HEK293 (cell line): Measurements from ENCODE around the gene TMEM127.
A peak's percentile ranks its signal among the peaks of the same experiment; 100 is the strongest.

Experiments used
- CTCF ChIA-PET: fragments of 350-600 bp; formaldehyde crosslinking; extraction: SDS; loops from one replicate; lab custom pipeline; 2021; ENCODE audit warnings: antibody characterized with exemption; lab: Yijun Ruan, JAX
- POLR2A ChIA-PET: fragments of 300-600 bp; formaldehyde crosslinking; extraction: SDS; loops from one replicate; lab custom pipeline; 2020; ENCODE audit warnings: antibody characterized with exemption, inconsistent platforms; lab: Yijun Ruan, JAX
- H3K27ac ChIP-seq: fragments of 200-500 bp; sonication (Bioruptor generic); 2 replicates; pipeline ENCODE4 v1.5.1; 2014; ENCODE audit warnings: low read depth, low read length, control low read depth, inconsistent platforms; ENCODE audit errors: extremely low read depth
- H3K36me3 ChIP-seq, 2 experiments: fragments of 200-500 bp in 1 of 2; sonication (Bioruptor generic) in 1 of 2; 1 replicate in 1 of 2; 2 replicates in 1 of 2; pipeline ENCODE4 v1.5.1; 2014 to 2017; ENCODE audit warnings: inconsistent platforms in 2 of 2, low read length in 2 of 2; ENCODE audit not compliant: control insufficient read depth in 2 of 2, insufficient read depth in 1 of 2
- H3K4me1 ChIP-seq: fragments of 200-500 bp; sonication (Bioruptor generic); 2 replicates; pipeline ENCODE4 v1.5.1; 2014; ENCODE audit warnings: mild to moderate bottlenecking, low read length, inconsistent platforms; ENCODE audit not compliant: control insufficient read depth, insufficient read depth
- H3K4me3 ChIP-seq: 2 replicates; pipeline ENCODE4 v1.5.1; 2011; ENCODE audit warnings: low read depth, mild to moderate bottlenecking, control low read depth, low read length, moderate library complexity
- H3K9me3 ChIP-seq: fragments of 200-500 bp; sonication (Bioruptor generic); 2 replicates; pipeline ENCODE4 v1.5.1; 2014; ENCODE audit warnings: low read depth, low read length, inconsistent platforms; ENCODE audit not compliant: control insufficient read depth, insufficient read depth
- GLIS2 ChIP-seq: fragments of 450-650 bp; formaldehyde crosslinking; IDR thresholded peaks from 2 replicates; pipeline ENCODE4 v1.5.1; 2016; ENCODE audit warnings: missing biosample characterization, missing genetic modification characterization
- MEIS1 ChIP-seq: sonication (generic); formaldehyde crosslinking; IDR thresholded peaks from 2 replicates; pipeline ENCODE4 v1.8.1; 2022; ENCODE audit warnings: missing genetic modification reagents, mild to moderate bottlenecking, borderline replicate concordance
- PRDM1 ChIP-seq: fragments of 450-650 bp; formaldehyde crosslinking; IDR thresholded peaks from 2 replicates; pipeline ENCODE4; 2016; ENCODE audit warnings: missing biosample characterization, missing genetic modification characterization
- WT1 ChIP-seq: fragments of 450-650 bp; formaldehyde crosslinking; IDR thresholded peaks from 2 replicates; pipeline ENCODE4 v1.5.1; 2016; ENCODE audit warnings: missing biosample characterization, missing genetic modification characterization
- ZFP69B ChIP-seq: fragments of 450-650 bp; formaldehyde crosslinking; IDR thresholded peaks from 2 replicates; pipeline ENCODE4 v1.5.1; 2016; ENCODE audit warnings: missing biosample characterization, missing genetic modification characterization
- ZNF114 ChIP-seq: fragments of 450-650 bp; formaldehyde crosslinking; IDR thresholded peaks from 2 replicates; pipeline ENCODE4 v1.5.0; 2017; ENCODE audit warnings: missing biosample characterization, missing genetic modification characterization
- ZNF248 ChIP-seq: fragments of 450-650 bp; formaldehyde crosslinking; IDR thresholded peaks from 2 replicates; pipeline ENCODE4 v1.5.1; 2017; ENCODE audit warnings: missing biosample characterization, missing genetic modification characterization
- ZNF266 ChIP-seq: fragments of 450-650 bp; formaldehyde crosslinking; IDR thresholded peaks from 2 replicates; pipeline ENCODE4 v1.5.1; 2016; ENCODE audit warnings: missing biosample characterization, missing genetic modification characterization, low read depth
- ZNF335 ChIP-seq: fragments of 450-650 bp; formaldehyde crosslinking; conservative IDR thresholded peaks from 2 replicates; pipeline ENCODE4 v1.5.1; 2016; ENCODE audit warnings: missing biosample characterization, missing genetic modification characterization
- ZNF544 ChIP-seq: fragments of 450-650 bp; formaldehyde crosslinking; IDR thresholded peaks from 2 replicates; pipeline ENCODE4 v1.5.0; 2017; ENCODE audit warnings: missing biosample characterization, missing genetic modification characterization
- ZNF548 ChIP-seq: fragments of 450-650 bp; formaldehyde crosslinking; IDR thresholded peaks from 2 replicates; pipeline ENCODE4 v1.5.1; 2016; ENCODE audit warnings: missing biosample characterization, missing genetic modification characterization
- ZNF561 ChIP-seq: fragments of 450-650 bp; IDR thresholded peaks from 2 replicates; pipeline ENCODE4 v1.5.1; 2018; ENCODE audit warnings: missing biosample characterization, missing genetic modification characterization, borderline replicate concordance
- ZNF629 ChIP-seq: fragments of 450-650 bp; formaldehyde crosslinking; IDR thresholded peaks from 2 replicates; pipeline ENCODE4 v1.5.1; 2017; ENCODE audit warnings: missing biosample characterization, missing genetic modification characterization
- ZNF777 ChIP-seq: fragments of 450-650 bp; formaldehyde crosslinking; IDR thresholded peaks from 2 replicates; pipeline ENCODE4 v1.5.1; 2017; ENCODE audit warnings: missing biosample characterization, missing genetic modification characterization, borderline replicate concordance
- TF ChIP-seq, protein P1 (sequence below): fragments of 450-650 bp; formaldehyde crosslinking; IDR thresholded peaks from 2 replicates; pipeline ENCODE4 v1.5.1; 2016; ENCODE audit warnings: missing biosample characterization, missing genetic modification characterization
- TF ChIP-seq, protein P2 (sequence below): fragments of 450-650 bp; formaldehyde crosslinking; IDR thresholded peaks from 2 replicates; pipeline ENCODE4 v1.5.1; 2016; ENCODE audit warnings: missing biosample characterization, missing genetic modification characterization
- TF ChIP-seq, protein P3 (sequence below): fragments of 450-650 bp; formaldehyde crosslinking; IDR thresholded peaks from 2 replicates; pipeline ENCODE4 v1.5.1; 2016; ENCODE audit warnings: missing biosample characterization, missing genetic modification characterization
- TF ChIP-seq, protein P4 (sequence below): fragments of 450-650 bp; formaldehyde crosslinking; IDR thresholded peaks from 2 replicates; pipeline ENCODE4 v1.5.1; 2017; ENCODE audit warnings: missing biosample characterization, missing genetic modification characterization

The TMEM127 gene

DNA sequence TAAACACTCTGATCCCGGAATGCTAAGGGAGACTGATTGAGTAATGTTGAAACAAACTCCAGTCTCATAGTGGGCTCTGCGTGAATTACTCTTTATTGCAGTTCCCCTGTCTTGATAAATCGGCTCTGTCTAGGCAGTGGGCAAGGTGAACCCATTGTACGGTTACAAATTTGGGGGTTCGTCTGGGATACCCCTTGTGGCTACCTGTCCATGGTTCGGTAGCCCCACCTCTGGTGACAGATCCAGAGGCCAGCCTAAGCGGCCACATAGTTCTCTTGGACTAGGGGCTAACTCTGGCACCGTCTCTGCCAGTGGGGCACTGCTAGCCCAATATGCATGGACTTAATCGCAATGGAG, 56.1 kb downstream of the TMEM127 start:
- Histone ChIP-seq H3K27ac (no peak overlapping the region), H3K9me3 (no peaks in the 10 kb centered on the region), H3K4me1 (peaks cover 13% of the 10 kb centered on the region; the same call in 1 of the 2 replicates), H3K4me3 (peak overlapping the region; percentile 91), H3K36me3 (peaks cover 0 to 4% of the 10 kb centered on the region in 2 experiments; a peak in 1 of 3 replicates)
- CTCF ChIA-PET: interaction anchor here (1.0 kb wide), 1 partner anchor 55 kb away, joined by 3 read pairs; no protein-coding TSS in a partner anchor
- POLR2A ChIA-PET: interaction anchor here (1.1 kb wide), 1 partner anchor 25 kb away, joined by 5 read pairs; no protein-coding TSS in a partner anchor
- TF ChIP-seq MEIS1 (CRISPR knock-in tag): no peak
- TF ChIP-seq, protein P1, sequence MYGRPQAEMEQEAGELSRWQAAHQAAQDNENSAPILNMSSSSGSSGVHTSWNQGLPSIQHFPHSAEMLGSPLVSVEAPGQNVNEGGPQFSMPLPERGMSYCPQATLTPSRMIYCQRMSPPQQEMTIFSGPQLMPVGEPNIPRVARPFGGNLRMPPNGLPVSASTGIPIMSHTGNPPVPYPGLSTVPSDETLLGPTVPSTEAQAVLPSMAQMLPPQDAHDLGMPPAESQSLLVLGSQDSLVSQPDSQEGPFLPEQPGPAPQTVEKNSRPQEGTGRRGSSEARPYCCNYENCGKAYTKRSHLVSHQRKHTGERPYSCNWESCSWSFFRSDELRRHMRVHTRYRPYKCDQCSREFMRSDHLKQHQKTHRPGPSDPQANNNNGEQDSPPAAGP (tag by site-specific recombination): no peak
- TF ChIP-seq WT1 (tag by site-specific recombination): no peak
- no peak for TF ChIP-seq ZNF561 (tag by site-specific recombination)
- TF ChIP-seq ZNF266 (tag by site-specific recombination): no peak
- TF ChIP-seq GLIS2 (tag by site-specific recombination): no peak
- no peak for TF ChIP-seq ZNF114
- TF ChIP-seq, protein P2, sequence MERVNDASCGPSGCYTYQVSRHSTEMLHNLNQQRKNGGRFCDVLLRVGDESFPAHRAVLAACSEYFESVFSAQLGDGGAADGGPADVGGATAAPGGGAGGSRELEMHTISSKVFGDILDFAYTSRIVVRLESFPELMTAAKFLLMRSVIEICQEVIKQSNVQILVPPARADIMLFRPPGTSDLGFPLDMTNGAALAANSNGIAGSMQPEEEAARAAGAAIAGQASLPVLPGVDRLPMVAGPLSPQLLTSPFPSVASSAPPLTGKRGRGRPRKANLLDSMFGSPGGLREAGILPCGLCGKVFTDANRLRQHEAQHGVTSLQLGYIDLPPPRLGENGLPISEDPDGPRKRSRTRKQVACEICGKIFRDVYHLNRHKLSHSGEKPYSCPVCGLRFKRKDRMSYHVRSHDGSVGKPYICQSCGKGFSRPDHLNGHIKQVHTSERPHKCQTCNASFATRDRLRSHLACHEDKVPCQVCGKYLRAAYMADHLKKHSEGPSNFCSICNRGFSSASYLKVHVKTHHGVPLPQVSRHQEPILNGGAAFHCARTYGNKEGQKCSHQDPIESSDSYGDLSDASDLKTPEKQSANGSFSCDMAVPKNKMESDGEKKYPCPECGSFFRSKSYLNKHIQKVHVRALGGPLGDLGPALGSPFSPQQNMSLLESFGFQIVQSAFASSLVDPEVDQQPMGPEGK (tag by site-specific recombination): no peak
- TF ChIP-seq PRDM1 (tag by site-specific recombination): no peak
- no peak for TF ChIP-seq ZNF629 (tag by site-specific recombination)
- TF ChIP-seq ZNF548 (tag by site-specific recombination): no peak
- TF ChIP-seq ZNF248: no peak
- TF ChIP-seq, protein P3, sequence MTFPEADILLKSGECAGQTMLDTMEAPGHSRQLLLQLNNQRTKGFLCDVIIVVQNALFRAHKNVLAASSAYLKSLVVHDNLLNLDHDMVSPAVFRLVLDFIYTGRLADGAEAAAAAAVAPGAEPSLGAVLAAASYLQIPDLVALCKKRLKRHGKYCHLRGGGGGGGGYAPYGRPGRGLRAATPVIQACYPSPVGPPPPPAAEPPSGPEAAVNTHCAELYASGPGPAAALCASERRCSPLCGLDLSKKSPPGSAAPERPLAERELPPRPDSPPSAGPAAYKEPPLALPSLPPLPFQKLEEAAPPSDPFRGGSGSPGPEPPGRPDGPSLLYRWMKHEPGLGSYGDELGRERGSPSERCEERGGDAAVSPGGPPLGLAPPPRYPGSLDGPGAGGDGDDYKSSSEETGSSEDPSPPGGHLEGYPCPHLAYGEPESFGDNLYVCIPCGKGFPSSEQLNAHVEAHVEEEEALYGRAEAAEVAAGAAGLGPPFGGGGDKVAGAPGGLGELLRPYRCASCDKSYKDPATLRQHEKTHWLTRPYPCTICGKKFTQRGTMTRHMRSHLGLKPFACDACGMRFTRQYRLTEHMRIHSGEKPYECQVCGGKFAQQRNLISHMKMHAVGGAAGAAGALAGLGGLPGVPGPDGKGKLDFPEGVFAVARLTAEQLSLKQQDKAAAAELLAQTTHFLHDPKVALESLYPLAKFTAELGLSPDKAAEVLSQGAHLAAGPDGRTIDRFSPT: no peak
- TF ChIP-seq ZNF777 (tag by site-specific recombination): no peak
- no peak for TF ChIP-seq ZFP69B
- no peak for TF ChIP-seq ZNF544 (tag by site-specific recombination)

DNA sequence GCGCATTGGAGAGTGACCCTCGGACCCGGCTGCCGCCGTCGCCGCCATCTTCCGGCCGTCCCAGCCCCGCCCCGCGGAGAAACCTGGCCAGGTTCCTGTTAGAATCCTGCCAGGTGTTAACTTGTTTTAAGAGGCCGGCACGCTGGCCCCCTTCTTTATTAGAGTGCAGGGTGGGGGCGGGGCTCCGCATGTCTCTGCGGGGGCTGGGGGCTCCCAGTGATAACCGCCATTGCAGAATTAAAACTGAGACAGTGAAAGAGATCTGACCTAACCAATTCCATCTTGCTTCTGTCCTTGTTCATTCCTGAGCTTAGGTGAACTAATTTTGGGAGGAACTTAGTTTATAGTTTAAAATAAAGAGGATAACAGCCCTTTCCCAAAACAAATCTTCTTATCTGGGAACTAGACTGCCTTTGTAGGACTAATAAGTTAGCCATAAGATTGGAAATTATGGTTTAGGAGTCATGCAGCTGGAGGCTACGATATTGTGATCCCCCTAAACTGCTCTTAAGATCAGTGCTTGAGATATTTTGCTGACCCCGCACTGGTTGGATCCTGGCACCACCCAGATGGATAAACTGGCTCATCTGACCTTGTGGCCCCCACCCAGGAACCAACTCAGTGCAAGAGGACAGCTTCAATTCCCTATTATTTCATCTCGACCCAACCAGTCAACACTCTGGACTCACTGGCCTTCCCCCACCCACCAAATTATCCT, 56.6 kb downstream of the TMEM127 start:
- POLR2A ChIA-PET: interaction anchor here (1.0 to 2.2 kb wide), 9 partner anchors 10 to 126 kb away, joined by 3 to 30 read pairs (median 5); partner anchors contain the start of genes CIAO1, NCAPH and TMEM127
- CTCF ChIA-PET: interaction anchor here (0.6 to 1.5 kb wide), 6 partner anchors 19 to 597 kb away, joined by 3 to 5 read pairs (median 3); no protein-coding TSS in a partner anchor
- peaks cover 15% of the 10 kb centered on the region; the same call in 1 of the 2 replicates for H3K4me1 ChIP-seq
- peaks cover 0 to 4% of the 10 kb centered on the region in 2 experiments; a peak in 2 of 3 replicates for H3K36me3 ChIP-seq
- TF ChIP-seq, protein P4, sequence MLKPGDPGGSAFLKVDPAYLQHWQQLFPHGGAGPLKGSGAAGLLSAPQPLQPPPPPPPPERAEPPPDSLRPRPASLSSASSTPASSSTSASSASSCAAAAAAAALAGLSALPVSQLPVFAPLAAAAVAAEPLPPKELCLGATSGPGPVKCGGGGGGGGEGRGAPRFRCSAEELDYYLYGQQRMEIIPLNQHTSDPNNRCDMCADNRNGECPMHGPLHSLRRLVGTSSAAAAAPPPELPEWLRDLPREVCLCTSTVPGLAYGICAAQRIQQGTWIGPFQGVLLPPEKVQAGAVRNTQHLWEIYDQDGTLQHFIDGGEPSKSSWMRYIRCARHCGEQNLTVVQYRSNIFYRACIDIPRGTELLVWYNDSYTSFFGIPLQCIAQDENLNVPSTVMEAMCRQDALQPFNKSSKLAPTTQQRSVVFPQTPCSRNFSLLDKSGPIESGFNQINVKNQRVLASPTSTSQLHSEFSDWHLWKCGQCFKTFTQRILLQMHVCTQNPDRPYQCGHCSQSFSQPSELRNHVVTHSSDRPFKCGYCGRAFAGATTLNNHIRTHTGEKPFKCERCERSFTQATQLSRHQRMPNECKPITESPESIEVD (tag by site-specific recombination): no peak
- 0 out of 2 replicates have a peak, but pooled peaks have one; percentile 13 for TF ChIP-seq ZNF335 (tag by site-specific recombination)
- H3K27ac ChIP-seq: peak overlapping the region; percentile 98; the same call in 1 of the 2 replicates
- peak overlapping the region; percentile 91 for H3K4me3 ChIP-seq
- no peaks in the 10 kb centered on the region for H3K9me3 ChIP-seq
